GDM1 (cell line): ENCODE results near the gene LIMK2.
A peak's percentile ranks its signal among the peaks of the same experiment; 100 is the strongest.
"Not testable (repeated sequence)": the region's sequence is repeated elsewhere in the genome, so short reads cannot be mapped to it uniquely, and the experiment has no call there.

ENCODE experiments used
- DNase-seq: peaks from one replicate; lab custom pipeline; 2025; lab: John Stamatoyannopoulos, UW

Gene LIMK2

DNA sequence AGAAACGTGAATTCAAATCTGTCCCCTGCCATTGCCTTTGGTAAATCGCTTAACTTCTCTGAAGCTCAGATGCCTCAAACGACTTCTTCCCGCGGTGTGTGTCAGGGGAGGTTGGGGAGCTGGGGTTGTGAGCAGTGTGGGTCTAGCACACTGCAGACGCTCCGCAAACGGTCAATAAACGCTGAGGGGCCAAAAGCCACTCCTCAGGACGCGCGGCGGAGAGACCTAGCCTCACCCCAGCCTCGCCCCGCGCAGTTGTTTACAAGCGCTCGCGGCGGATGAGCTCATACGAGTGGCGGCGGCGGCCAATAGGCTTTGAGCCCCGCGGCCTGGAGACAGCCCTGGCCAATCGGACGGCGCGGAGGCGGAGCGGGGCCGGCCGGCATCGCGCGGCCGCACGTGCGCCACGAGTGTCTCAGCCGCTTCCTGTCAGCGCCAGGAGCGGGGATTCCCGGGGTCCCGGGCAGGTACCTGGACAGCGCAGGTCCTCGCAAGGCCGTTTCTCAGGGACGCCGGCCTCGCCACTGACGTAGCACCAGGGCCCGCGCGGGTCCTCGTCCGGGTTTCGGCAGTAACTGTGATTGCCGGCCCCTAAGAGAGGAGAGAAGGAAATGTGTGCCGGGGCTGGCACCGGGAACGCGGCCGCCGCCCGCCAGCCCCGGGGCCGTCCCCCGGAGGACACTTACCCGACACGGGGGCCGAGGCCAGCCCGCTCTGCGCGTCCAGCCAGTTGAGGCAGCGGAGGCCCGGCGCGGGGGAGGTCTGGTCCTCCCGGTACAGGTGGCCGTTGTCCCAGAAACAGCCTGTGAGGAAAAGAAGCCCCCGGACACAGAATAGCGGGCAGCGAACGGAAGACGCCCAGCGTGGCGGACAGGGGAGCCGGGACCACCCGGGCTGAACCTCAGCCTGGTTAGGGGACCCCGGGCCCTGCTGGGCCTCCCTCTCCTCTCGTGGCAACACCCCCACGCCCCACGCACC lies 78.7 kb downstream of the LIMK2 start:
- peak; percentile 76 for DNase-seq

- DNase-seq: no peak
Observed at GRCh38 chr22:31291481-31292235, 79.6 kb downstream of the LIMK2 start.

DNA sequence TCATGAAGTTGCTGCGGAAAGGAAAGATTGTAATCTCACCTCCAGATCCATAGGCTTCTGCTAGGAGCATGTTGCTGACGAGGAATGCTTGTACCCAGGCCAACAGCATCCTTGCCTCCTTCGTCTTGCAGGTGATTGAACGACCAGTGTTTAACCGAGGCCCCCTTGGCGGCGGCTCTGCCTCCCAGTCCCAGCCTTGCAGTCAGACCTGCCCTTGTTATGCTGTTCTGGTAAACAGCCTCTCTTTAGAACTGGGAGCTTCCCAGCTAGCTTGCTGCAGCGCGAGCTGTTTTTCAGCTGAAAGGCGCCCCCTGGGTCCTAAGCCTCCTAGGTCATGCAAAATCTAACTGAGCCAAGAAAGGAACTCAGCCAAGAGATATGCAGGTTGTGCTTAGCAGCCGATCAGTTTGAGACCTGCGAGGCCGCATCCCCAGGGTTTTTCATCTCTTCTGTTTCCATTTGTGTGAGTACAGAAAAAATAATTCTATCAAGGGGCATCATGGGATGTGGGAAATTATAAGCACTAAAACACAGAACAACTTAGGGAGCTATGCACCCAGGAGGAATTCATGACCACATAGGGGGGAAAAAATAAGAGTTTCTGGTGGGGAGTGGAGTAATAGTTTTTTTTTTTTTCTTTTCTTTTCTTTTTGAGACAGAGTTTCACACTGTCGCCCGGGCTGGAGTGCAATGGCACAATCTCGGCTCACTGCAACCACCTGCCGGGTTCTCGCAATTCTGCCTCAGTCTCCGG lies 80.3 kb downstream of the LIMK2 start, which contains the start of gene PIK3IP1:
TSS of gene PIK3IP1 (minus strand) at position 253 of the 754 bp plus-strand sequence. CDS start at position 109, 144 bp downstream.
- DNase-seq: peak; percentile 66

GRCh38 chr22:31295360-31295759 lies 83.3 kb downstream of the LIMK2 start:
- no peak for DNase-seq

DNA sequence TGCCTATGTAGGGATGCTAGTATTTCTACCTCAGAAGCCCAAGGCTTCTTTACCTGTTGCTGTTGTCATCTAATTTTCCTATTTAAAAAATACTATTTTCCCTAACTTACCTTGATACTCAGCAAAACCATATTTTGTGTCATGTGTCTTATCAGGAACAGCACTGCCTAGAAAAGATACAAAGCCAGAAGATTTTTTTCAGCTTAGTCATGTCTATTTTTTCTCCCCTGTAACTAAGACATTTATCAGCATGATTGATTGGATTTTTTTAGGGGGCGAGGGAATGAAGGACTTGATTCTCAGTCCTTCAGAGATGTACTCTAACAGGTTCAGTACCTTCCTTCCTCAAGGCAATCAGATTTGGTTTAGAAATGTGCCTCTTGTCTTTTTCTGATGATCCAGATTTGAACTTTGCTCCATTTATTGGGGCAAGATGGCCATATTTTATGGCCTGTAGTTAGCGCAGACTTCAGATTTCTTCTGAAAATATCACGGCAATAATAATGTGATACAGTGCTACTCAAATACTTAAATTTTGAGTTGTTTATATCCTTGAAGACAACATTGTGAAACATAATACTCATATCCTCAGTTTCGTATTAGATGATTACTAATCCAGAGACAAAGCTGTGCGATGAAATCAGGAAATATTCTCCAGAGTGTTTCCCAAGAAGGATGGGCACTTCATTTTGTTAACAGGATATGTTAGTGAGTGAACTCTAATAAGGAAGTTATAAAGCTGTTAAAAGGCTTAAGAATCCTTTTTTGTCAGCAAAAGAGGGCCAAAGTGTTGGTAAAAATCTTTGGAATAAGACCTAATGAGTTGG lies 83.9 kb downstream of the LIMK2 start:
- DNase-seq: no peak

- DNase-seq: no peak
Observed at GRCh38 chr22:31300896-31301295, 88.8 kb downstream of the LIMK2 start.

DNA sequence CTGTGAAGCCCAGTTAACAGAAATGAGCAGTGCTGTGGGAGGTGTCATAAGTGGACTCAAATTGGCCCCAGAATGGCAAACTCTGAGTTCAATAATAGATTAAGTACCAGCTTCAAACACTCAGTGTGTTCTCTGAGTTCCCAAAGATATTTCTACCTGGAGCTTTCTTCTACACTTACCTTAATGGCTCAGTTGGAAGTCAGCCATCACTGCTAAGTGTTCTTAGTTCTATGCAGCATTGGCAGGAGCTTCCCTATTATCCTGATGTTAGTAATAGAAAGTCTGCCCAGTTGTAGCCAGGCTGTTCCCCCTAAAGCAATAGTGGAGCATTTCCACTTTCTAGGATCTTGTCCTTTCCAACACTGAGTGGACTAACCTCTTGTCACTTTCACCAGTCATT lies 89.9 kb downstream of the LIMK2 start:
- DNase-seq: no peak

DNA sequence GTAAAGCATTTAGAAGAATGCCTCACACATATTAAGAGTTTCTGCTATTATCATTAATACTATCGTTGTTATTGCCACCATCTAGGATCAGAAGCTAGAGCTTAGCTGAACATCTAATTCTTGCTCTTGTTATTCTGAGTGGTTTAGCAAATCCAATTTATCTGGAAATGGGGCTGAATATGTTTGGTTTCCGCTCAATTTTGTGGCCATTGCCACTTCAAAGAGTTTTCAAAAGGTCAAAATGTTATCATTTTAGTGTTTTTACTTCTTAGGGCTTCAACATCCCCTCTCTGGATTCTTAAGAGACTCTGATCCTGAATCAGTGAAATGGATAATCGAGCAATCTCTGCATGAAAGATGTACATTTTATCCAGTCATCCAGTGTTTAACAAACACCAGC lies 90.4 kb downstream of the LIMK2 start:
- no peak for DNase-seq

GRCh38 chr22:31305194-31305593 lies 93.1 kb downstream of the LIMK2 start:
- DNase-seq: no peak

GRCh38 chr22:31308181-31308580 lies 96.1 kb downstream of the LIMK2 start:
- DNase-seq: no peak

DNA sequence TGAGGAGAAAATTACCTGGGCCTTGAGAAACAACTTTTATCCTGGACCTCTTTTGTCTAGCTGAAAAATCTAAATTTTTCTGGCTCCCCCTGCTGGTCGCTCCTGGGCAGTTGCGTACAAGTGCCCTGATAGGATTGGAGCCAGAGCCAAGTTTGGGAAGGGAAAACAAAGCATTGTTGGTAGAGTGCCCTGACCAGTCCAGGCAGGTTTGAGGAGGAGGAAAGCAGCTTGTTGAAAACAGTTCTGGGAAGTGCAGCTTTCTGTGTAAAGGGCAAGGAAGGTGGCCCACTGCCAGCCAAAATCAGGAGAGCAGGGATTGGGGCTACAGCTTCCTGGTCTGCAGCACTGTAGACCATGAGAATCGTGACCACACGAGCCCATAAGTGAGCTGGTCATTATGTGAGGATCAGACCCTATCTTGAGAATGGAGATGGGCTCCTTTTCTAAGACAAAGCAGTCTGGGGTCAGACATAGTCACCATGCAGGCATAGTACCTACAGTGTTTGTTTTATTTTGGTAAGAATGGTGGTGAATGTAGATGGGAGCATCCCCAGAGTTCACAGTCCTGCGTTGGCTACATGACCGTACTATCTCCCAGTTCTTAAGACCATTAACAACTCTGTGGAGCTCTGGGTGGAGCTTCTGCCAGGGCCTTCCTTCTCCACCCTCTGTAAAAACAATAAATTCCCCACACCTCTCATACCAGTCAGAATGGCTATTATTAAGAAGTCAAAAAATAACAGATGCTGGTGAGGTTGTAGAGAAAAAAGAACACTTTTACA lies 101.5 kb downstream of the LIMK2 start:
- DNase-seq: no peak

GRCh38 chr22:31314220-31314619 lies 102.1 kb downstream of the LIMK2 start:
- DNase-seq: not testable (repeated sequence)

GRCh38 chr22:31321421-31321820 lies 109.3 kb downstream of the LIMK2 start:
- DNase-seq: no peak

DNA sequence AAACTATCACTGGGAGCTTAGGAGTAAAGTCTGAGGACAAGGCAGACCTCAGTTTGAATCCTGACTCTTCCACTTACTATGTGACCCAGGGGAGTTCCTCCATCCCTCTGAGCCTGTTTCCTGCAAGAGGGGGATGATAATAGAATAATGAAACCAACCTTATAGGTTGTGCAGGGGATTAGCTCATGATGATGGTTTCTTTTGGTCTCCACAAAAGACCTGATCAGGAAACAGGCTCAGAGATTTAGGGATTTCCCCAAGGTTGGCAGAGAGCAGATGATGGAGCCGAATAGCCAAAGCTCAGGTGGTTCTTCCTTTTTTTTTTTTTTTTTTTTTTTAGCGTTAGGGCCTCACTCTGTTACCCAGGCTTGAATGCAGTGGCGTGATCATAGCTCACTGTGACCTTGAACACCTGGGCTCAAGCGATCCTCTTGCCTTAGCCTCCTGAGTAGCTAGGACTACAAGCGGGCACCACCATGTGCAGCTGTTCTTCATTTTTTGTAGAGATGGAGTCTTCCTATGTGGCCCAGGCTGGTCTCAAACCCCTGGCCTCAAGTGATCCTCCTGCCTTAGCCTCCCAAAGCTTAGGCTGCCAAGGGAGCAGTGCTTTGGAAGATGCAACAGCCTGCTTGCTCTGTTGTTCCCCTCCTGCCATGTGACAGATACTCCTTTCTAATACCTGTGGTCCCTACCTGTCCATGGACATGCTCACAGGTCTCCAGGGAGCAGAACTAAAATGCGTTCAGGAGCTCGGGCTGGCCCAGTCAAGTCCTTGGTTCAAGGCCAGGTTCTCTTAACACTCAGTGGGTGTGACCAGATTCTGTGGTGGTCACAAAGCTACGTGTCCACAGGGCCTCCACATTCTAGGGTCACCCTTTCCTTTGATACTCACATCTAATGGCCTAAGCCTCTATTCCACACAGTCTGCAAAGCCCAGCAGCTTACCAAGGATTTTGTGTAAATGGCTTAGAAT lies 111.8 kb downstream of the LIMK2 start:
- no peak for DNase-seq

GRCh38 chr22:31326877-31327276 lies 114.8 kb downstream of the LIMK2 start:
- DNase-seq: no peak

DNA sequence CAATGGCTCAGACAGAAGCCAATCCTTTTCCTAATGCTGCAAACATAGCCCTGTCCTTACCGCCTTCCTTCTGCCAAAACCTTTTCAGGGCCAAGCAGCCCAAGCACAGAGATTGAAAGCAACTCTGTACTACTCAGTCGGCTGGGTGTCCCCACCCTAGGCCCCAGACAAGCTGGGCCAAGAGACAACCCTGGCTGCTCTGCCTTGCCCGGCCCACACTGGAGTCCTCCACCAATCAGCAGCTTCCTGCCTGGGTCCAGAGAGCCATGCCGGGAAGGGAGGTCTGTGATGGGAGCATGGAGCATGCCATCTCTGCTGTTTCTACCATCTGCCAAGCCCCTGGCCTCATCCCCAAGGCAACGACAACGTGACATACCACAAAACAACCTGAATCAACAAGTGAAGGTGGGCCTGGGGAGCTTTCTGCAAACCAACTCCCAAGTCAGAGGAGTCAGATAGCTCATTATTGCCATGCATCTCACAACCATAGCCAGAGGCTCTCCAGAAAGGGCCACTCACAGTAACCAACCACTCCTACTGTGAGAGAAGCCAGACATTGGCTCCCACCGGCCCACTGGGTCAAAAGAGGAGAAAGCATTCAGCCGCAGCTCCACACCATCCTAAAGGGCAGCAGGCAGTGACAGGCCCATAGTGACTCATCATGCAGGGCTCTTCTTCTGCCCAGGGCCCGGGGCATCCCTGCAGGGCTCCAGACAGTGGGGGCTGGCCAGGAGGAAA lies 115.9 kb downstream of the LIMK2 start:
- no peak for DNase-seq

DNA sequence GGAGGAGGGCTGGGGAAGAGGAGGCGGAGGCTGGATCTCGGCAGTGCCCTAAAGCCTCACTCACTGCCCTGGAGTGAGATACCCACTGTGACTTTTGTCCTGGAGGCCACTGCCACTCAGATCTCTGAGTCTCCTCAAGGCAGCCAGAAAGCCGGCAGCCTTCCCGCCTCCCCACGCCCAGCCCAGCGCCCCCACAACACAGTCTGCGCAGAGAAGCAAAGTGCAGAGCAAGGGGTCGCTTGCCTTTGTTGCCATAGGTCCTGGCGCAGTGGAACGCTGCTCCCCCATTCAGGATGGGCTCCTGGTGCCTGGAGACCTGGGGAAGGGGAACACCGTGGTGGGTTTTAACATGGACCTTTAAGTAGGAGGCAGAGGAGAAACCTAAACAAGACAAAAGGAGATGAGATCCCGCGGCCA lies 116.5 kb downstream of the LIMK2 start:
- no peak for DNase-seq

GRCh38 chr22:31329029-31329428 lies 116.9 kb downstream of the LIMK2 start:
- no peak for DNase-seq
